ENCODE results near the gene CELF4.

Gene CELF4

GRCh38 chr18:37403788-37404187, 161.8 kb downstream of the CELF4 start:
- no peak for TF ChIP-seq CTCF (IDR thresholded peaks at IDR 0.05; ENCODE audit: extremely low read depth, missing control alignments)
- DNase-seq (ENCODE audit: low spot score) = no peak

- no peak for DNase-seq (ENCODE audit: low spot score)
Observed at GRCh38 chr18:37403100-37403781, 162.4 kb downstream of the CELF4 start.

DNA sequence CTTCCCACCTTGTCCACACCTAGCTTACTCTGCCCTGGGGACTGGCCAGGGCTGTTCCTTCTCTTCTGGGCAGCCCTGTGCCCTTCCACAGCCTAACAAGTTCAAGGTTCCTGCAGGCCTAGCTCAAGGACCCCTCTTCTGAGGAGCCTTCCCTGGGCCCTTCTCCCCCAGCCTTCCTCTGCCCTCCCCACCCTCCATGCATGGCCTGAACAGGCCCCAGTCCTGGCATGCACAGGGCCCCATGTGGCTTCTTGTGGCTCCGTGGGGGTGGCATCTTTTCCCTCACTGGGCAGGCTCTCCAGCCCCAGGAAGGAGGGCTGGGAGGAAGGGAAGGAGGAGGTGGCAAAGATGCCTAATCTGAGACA, 162.9 kb downstream of the CELF4 start:
- TF ChIP-seq CTCF (IDR thresholded peaks at IDR 0.05; ENCODE audit: extremely low read depth, missing control alignments) = no peak
- DNase-seq (ENCODE audit: low spot score) = no peak

More at GRCh38 chr18:37403100-37403781, 162.4 kb downstream of the CELF4 start:
- no peak for TF ChIP-seq CTCF (IDR thresholded peaks at IDR 0.05; ENCODE audit: extremely low read depth, missing control alignments)

DNA sequence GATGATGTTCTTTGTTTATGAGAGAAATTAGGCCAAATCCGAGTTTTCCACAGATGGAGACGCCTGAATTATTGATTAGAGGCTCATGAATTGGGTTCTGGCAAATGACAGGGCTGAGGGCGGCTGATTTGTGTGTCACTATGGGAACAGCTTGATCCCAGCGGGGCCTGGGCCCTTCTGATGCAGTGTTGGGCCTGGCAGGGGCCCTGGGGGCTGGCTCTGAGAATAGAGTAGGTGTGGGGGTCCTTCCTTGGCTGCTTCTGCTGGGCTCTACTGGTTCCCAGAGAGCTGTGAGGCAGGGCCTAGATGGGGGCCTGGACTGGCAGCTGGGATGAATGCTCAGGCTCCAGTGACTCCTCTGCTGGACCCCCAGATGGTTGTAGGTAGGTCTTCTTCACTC, 164.8 kb downstream of the CELF4 start:
- no peak for DNase-seq (ENCODE audit: low spot score)
- no peak for TF ChIP-seq CTCF (IDR thresholded peaks at IDR 0.05; ENCODE audit: extremely low read depth, missing control alignments)

DNA sequence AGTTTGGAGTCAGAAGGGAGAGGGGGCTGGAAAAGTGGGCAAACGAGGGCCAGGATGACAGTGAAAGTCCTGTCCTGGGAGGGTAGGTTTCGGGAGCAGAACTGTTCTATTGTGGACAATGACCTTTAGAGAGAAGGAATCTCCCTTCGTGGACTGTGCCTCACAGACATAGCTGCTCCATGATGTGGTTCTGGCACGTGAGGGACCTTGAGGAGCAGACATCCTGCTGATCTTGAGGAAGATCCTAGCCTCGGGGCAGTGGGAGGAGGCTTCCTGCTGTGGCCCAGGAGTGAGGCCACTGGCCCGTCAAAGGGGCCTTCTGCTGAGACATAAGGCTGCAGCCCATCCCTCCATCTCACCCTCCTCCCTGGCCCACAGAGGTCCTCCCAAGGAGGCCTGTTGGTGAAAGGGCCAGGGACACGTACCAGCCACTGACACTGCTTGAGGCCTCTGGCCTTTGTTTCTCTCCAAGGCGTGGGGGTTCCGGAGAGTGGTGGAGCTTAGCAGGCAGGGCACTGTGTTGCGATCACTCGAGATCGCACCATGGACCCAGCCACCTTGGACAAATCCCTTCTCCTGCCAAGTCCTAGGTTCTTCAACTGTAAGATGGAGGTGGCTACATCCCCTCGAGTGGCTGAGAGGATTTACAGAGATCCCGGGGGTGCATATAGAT, 167.2 kb downstream of the CELF4 start:
- TF ChIP-seq CTCF (IDR thresholded peaks at IDR 0.05; ENCODE audit: extremely low read depth, missing control alignments) = no peak
- DNase-seq (ENCODE audit: low spot score) = no peak

DNA sequence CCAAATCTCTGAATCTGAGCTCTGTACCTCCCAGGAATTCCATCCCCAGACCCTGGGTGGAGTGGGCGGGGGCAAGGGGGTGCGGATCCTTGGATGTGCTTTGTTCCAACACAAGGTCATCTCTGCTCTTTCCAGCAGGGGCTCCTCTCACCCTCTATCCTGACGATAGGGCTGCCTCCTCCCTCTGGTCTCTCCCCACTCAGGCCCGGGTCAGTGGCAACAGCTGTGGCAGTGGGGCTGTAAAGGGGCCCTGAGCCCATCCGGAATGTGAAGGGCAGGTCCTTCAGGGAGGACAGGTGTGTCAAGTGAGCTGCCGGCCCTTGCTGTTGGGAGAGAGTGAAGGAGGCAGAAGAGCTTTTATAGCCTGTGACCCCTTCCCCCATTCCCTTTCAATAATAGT, 167.8 kb downstream of the CELF4 start:
- DNase-seq (ENCODE audit: low spot score) = no peak
- no peak for TF ChIP-seq CTCF (IDR thresholded peaks at IDR 0.05; ENCODE audit: extremely low read depth, missing control alignments)

DNA sequence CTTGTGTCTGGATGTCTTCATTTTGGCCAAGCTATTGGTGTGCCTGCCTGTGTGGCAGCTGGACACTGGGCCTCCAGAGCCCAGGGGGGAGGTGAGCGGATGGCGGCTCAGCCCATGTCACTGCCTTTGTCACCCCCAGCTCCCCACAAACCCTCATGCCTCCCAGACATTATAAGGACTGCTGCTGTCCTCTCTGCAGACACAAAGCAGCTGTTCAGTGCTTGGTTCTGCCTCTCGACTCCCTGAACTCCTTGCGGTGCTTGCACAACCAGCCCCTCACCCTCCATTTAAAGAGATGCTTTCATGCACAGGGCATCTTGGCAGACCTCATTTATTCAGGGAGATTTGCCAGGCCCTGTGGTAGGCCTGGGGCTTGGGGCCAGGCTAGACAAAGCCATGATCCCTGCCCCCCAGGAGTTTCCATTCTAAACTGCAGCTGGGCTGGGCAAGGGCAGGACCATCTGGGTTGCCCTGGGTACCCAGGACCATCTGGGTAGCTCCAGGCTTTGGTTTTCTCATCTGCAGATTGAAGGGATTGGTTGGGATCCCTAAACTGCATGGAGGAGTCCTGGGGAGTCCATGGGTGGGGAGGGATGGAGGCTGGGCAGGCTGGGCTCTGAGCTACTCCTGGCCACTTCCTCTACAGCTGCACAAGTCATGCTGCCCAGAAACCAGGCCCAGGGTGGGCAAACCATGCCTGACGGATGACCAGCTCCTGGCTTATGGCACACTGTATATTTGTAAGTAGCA, 168.5 kb downstream of the CELF4 start:
- no peak for TF ChIP-seq CTCF (IDR thresholded peaks at IDR 0.05; ENCODE audit: extremely low read depth, missing control alignments)
- DNase-seq (ENCODE audit: low spot score) = no peak
